Hematopoietic multipotent progenitor cell treated with erythropoietin and hydrocortisone succinate and interleukin-3 and kit ligand, for 8 days (in vitro differentiated cells): ENCODE data around the gene MGAT3.
A peak's percentile ranks its signal among the peaks of the same experiment; 100 is the strongest.

Experiments used
- DNase-seq: peaks from one replicate; pipeline ENCODE4 v3.0.0-alpha.2; 2015

MGAT3 gene

GRCh38 chr22:39534591-39535356 lies 78.0 kb downstream of the MGAT3 start:
- DNase-seq: peak; percentile 71

GRCh38 chr22:39535357-39535725 lies 78.5 kb downstream of the MGAT3 start:
- DNase-seq: no peak

GRCh38 chr22:39535831-39536449 lies 79.1 kb downstream of the MGAT3 start:
- DNase-seq: no peak

GRCh38 chr22:39536711-39537110 lies 79.9 kb downstream of the MGAT3 start:
- no peak for DNase-seq

- DNase-seq: no peak
Observed at GRCh38 chr22:39537975-39538374, 81.2 kb downstream of the MGAT3 start.
